HG03460 (cell line): ENCODE measurements around the gene GCLC.

ENCODE experiments used
- ATAC-seq: cut with Tn5 transposase; IDR thresholded peaks from one replicate; pipeline ENCODE4 v1.9.1; 2021; ENCODE audit not compliant: unreplicated experiment

The GCLC gene

GRCh38 chr6:53461041-53461656, 83.8 kb downstream of the GCLC start:
- ATAC-seq = peak; percentile 60

GRCh38 chr6:53458105-53458866, 86.6 kb downstream of the GCLC start:
- ATAC-seq = no peak

- no peak for ATAC-seq
Observed at GRCh38 chr6:53456809-53457208, 88.1 kb downstream of the GCLC start.

GRCh38 chr6:53455678-53456077, 89.2 kb downstream of the GCLC start:
- ATAC-seq = no peak

GRCh38 chr6:53451165-53451564, 93.7 kb downstream of the GCLC start:
- ATAC-seq = no peak

- ATAC-seq = no peak
Observed at GRCh38 chr6:53447865-53448264, 97.0 kb downstream of the GCLC start.
